Gastroesophageal sphincter (tissue), 4 donors: ENCODE results near the gene KCNK2. TPM values are rescaled to one million over a fixed set of nuclear protein-coding genes. Genes with fewer than 3 reads are reported as not detected.

Experiments used
- ATAC-seq: fragments of 150-250 bp; one replicate; pipeline ENCODE4 v1.9.1; 2016; ENCODE audit warnings: mild to moderate bottlenecking, moderate library complexity
- H3K27ac ChIP-seq, 4 donors: fragments of 200-600 bp; sonication (generic) in 3 of 4; 1 replicate in 3 of 4; 2 replicates in 1 of 4; pipeline ENCODE4 v1.5.1; 2016 to 2019
- H3K27me3 ChIP-seq: fragments of 200-600 bp; sonication (generic); one replicate; pipeline ENCODE4 v1.5.1; 2019
- H3K36me3 ChIP-seq, 2 donors: fragments of 200-600 bp; sonication (generic); one replicate each; pipeline ENCODE4 v1.5.1; 2019; ENCODE audit warnings: control low read depth in 1 of 2
- H3K4me1 ChIP-seq, 3 donors: fragments of 200-600 bp; sonication (generic); 1 replicate in 2 of 3; 2 replicates in 1 of 3; pipeline ENCODE4 v1.5.1; 2016 to 2019; ENCODE audit warnings: control low read depth in 2 of 3
- H3K4me3 ChIP-seq, 2 donors: fragments of 200-600 bp; sonication (generic); one replicate each; pipeline ENCODE4 v1.5.1; 2019; ENCODE audit warnings: mild to moderate bottlenecking in 1 of 2, moderate library complexity in 1 of 2
- H3K9me3 ChIP-seq, 3 donors: fragments of 200-600 bp; sonication (generic); one replicate each; pipeline ENCODE4 v1.5.1; 2017 to 2019; ENCODE audit warnings: control low read depth in 2 of 3
- EP300 ChIP-seq: sonication (generic); formaldehyde crosslinking; IDR thresholded peaks from one replicate; pipeline ENCODE4 v1.6.1; 2017; ENCODE audit warnings: antibody characterized with exemption, mild to moderate bottlenecking
- POLR2A ChIP-seq, 2 donors: fragments of 450-650 bp; IDR thresholded peaks; one replicate each; pipeline ENCODE4 v1.6.1; 2017; ENCODE audit warnings: antibody characterized with exemption in 2 of 2, mild to moderate bottlenecking in 2 of 2, moderate library complexity in 1 of 2
- POLR2AphosphoS5 ChIP-seq: sonication (generic); formaldehyde crosslinking; IDR thresholded peaks from one replicate; pipeline ENCODE4 v1.6.1; 2017; ENCODE audit warnings: antibody characterized with exemption
- WGBS, 2 donors: methylation state at CpG; one replicate each; pipeline ENCODE4 v1.1.5; 2018; ENCODE audit warnings: low coverage in 1 of 2; 5-methylcytosine and 5-hydroxymethylcytosine counted together
- total RNA-seq, 4 donors: library from RNA; depleted of rRNA; stranded (reverse); fragments of >200 nt; gene quantifications; one replicate each; pipeline ENCODE4 v1.1.0, GENCODE V29; 2016
- TF ChIP-seq, protein P1 (sequence below), 4 experiments: fragments of 200-600 bp in 2 of 4; fragments of 450-650 bp in 2 of 4; sonication (generic) in 1 of 4; IDR thresholded peaks; one replicate each; pipeline ENCODE4 v1.5.1; 2017 to 2019; ENCODE audit warnings: antibody characterized with exemption in 4 of 4, mild to moderate bottlenecking in 2 of 4, moderate library complexity in 2 of 4

The KCNK2 gene
- total RNA-seq, 4 donors from 2014 or later: 1.1 to 3.7 (median 1.6) TPM

DNA sequence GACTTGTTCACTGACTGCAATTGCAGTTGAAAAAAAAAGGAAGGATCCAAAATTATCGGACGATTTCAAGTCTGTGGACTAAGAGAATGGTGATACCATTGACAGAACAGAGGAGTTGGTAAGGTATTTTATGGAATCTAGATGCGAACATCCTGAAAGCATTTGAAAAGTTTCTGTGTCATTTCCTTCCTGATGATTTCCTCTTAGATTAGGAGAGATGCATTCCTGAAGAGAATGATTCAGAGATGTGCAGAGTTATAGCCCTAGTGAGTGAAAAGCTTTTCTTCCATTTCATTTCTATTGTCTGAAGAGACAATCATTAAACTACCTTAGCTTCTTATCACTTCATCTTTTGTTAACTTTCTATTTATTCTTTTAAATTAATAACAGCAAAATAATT is 200.0 kb downstream of the KCNK2 start:
- TF ChIP-seq POLR2AphosphoS5: no peak
- no peak for TF ChIP-seq EP300
- TF ChIP-seq POLR2A (IDR thresholded peaks at IDR 0.05): no peak
- H3K9me3 ChIP-seq: no peaks in the 10 kb centered on the region

DNA sequence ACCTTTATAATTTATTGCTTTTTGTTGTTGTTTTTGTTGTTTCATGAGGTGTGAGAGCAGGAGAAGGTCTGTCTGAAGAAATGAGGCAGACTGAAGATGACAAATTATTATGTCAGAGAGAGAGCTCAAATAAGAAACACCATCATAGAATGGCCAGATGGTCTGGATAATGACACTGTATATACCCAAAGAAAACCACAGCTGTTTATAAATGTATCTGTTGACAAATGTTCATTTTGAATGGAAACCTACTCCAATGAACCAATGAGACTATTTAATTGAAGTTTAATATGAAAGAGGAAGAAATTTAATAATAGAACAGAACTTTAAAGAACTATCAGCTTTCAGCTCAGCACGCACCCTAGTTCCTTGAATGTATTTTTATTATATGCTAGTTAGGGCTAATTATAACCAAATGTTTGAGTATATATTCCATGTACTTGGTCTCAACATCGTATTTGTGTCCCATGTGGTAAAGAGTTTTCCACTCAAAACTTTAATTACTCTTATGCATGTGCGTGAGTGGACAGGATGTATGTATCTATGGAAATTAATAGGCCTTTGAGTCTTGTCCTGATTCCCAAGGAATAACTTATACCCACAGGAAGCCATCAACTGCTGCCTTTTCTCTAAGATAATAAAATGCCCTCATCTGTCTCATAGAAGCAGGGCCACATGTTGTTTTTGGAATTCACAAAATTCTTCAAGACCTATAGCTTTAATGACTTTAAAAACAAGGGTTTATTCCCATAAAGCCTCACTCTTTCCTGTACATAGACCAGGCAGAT is 202.7 kb downstream of the KCNK2 start:
- Histone ChIP-seq H3K9me3 (no peaks in the 10 kb centered on the region), H3K4me1 (no peaks in the 10 kb centered on the region), H3K27ac (no peak overlapping the region), H3K4me3 (no peak overlapping the region), H3K36me3 (no peaks in the 10 kb centered on the region), H3K27me3 (no peaks in the 10 kb centered on the region)
- TF ChIP-seq POLR2A (IDR thresholded peaks at IDR 0.05) (no peak), POLR2AphosphoS5 (no peak), EP300 (no peak)
- TF ChIP-seq, protein P1, sequence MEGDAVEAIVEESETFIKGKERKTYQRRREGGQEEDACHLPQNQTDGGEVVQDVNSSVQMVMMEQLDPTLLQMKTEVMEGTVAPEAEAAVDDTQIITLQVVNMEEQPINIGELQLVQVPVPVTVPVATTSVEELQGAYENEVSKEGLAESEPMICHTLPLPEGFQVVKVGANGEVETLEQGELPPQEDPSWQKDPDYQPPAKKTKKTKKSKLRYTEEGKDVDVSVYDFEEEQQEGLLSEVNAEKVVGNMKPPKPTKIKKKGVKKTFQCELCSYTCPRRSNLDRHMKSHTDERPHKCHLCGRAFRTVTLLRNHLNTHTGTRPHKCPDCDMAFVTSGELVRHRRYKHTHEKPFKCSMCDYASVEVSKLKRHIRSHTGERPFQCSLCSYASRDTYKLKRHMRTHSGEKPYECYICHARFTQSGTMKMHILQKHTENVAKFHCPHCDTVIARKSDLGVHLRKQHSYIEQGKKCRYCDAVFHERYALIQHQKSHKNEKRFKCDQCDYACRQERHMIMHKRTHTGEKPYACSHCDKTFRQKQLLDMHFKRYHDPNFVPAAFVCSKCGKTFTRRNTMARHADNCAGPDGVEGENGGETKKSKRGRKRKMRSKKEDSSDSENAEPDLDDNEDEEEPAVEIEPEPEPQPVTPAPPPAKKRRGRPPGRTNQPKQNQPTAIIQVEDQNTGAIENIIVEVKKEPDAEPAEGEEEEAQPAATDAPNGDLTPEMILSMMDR (IDR thresholded peaks at IDR 0.05): no peak
- no peak for ATAC-seq
- 58 to 63% methylated on average over 2 to 3 of the region's 3 CpGs for WGBS, 2 donors

More for the DNA sequence above, 200.0 kb downstream of the KCNK2 start:
- no peaks in the 10 kb centered on the region for H3K36me3 ChIP-seq
- H3K27me3 ChIP-seq: no peaks in the 10 kb centered on the region
- no peak overlapping the region for H3K27ac ChIP-seq
- 55 to 76% methylated on average over 3 of the region's 3 CpGs for WGBS, 2 donors
- H3K4me3 ChIP-seq: no peak overlapping the region
- ATAC-seq: no peak
- no peaks in the 10 kb centered on the region for H3K4me1 ChIP-seq
